Activated T-cell treated with anti-CD3 and anti-CD28 coated beads for 24 hours (primary cell): Measurements from ENCODE around the gene KLRC4.
"Not testable (repeated sequence)": the region's sequence is repeated elsewhere in the genome, so short reads cannot be mapped to it uniquely, and the experiment has no call there.

Source experiments
- DNase-seq: peaks from one replicate; pipeline ENCODE4 v3.0.0-alpha.2; 2020; ENCODE audit warnings: low read depth

KLRC4 gene

GRCh38 chr12:10409392-10409791 lies at the start of gene KLRC4:
TSS of gene KLRC4 (minus strand) at chr12:10409757. CDS start at chr12:10409575, 182 bp downstream.
- no peak for DNase-seq

- DNase-seq: no peak
These were observed 48.2 kb upstream of the KLRC4 start for GRCh38 chr12:10457760-10458159.

GRCh38 chr12:10456856-10457255 lies 47.3 kb upstream of the KLRC4 start:
- DNase-seq: no peak

- DNase-seq: no peak
These were observed 46.2 kb upstream of the KLRC4 start for GRCh38 chr12:10455766-10456165.

- DNase-seq: no peak
These were observed 45.0 kb upstream of the KLRC4 start for GRCh38 chr12:10454531-10454930.

- DNase-seq: no peak
These were observed 43.6 kb upstream of the KLRC4 start, which contains the start of gene KLRC1 for GRCh38 chr12:10453156-10453555. TSS of gene KLRC1 (minus strand) at chr12:10453377. CDS start at chr12:10451156, 2,221 bp downstream.

GRCh38 chr12:10448236-10448635 lies 38.7 kb upstream of the KLRC4 start:
- no peak for DNase-seq

GRCh38 chr12:10446052-10446451 lies 36.5 kb upstream of the KLRC4 start:
- not testable (repeated sequence) for DNase-seq

GRCh38 chr12:10441144-10441543 lies 31.6 kb upstream of the KLRC4 start:
- not testable (repeated sequence) for DNase-seq

- not testable (repeated sequence) for DNase-seq
These were observed 30.2 kb upstream of the KLRC4 start for GRCh38 chr12:10439608-10440274.

GRCh38 chr12:10437601-10438000 lies 28.0 kb upstream of the KLRC4 start:
- DNase-seq: not testable (repeated sequence)

GRCh38 chr12:10435816-10436215 lies 26.3 kb upstream of the KLRC4 start, which contains the start of gene KLRC2:
TSS of gene KLRC2 (minus strand) at chr12:10436010. CDS start at chr12:10435986, 24 bp downstream.
- not testable (repeated sequence) for DNase-seq

GRCh38 chr12:10430623-10431022 lies 21.1 kb upstream of the KLRC4 start:
- not testable (repeated sequence) for DNase-seq

GRCh38 chr12:10425938-10426337 lies 16.4 kb upstream of the KLRC4 start:
- DNase-seq: not testable (repeated sequence)

- DNase-seq: not testable (repeated sequence)
These were observed 14.8 kb upstream of the KLRC4 start for GRCh38 chr12:10424260-10424899.

- DNase-seq: not testable (repeated sequence)
These were observed 12.6 kb upstream of the KLRC4 start for GRCh38 chr12:10422159-10422558.

GRCh38 chr12:10420334-10420733 lies 10.8 kb upstream of the KLRC4 start, which contains the start of gene KLRC3:
TSS of gene KLRC3 (minus strand) at chr12:10420595. CDS start at chr12:10420550, 45 bp downstream.
- DNase-seq: not testable (repeated sequence)

- no peak for DNase-seq
These were observed 715 bp downstream of the KLRC4 start for GRCh38 chr12:10408842-10409241.

GRCh38 chr12:10406725-10407124 lies 2.8 kb downstream of the KLRC4 start:
- no peak for DNase-seq

- no peak for DNase-seq
These were observed 4.3 kb downstream of the KLRC4 start for GRCh38 chr12:10405294-10405693.

- DNase-seq: no peak
These were observed 4.8 kb downstream of the KLRC4 start for GRCh38 chr12:10404798-10405197.

GRCh38 chr12:10400829-10401228 lies 8.7 kb downstream of the KLRC4 start:
- no peak for DNase-seq

- DNase-seq: no peak
These were observed 11.4 kb downstream of the KLRC4 start for GRCh38 chr12:10398168-10398567.
